ENCODE results near the gene GABRB1.

GRCh38 chr4:47334652-47335051 lies 303.3 kb downstream of the GABRB1 start:
- no peak for TF ChIP-seq CTCF (IDR thresholded peaks at IDR 0.05)
- TF ChIP-seq POLR2AphosphoS5 (IDR thresholded peaks at IDR 0.05), result no peak
- no peak for TF ChIP-seq POLR2A (IDR thresholded peaks at IDR 0.05)
